ENCODE measurements around the gene PAPOLG. TPM values are rescaled to one million over a fixed set of nuclear protein-coding genes. Genes with fewer than 3 reads are reported as not detected.

PAPOLG gene
- total RNA-seq = 10 to 100 TPM in 1 of 2 donors, 1 to 10 TPM in 1; 8.5 to 12.0 TPM

GRCh38 chr2:60756097-60757087 lies at the start of gene PAPOLG:
PAPOLG (plus strand) TSS chr2:60756268; CDS start chr2:60756479, 211 bp downstream.
- Histone ChIP-seq H3K27me3 (no peaks in the 10 kb centered on the region), H3K4me3 (peak within 1 kb of the TSS; percentile 85), H3K36me3 (no peaks in the 10 kb centered on the region), H3K9ac (ENCODE audit: low read depth in 2 of 2, low read length in 2 of 2) (peak within 1 kb of the TSS; percentile 71 to 78), H3K9me3 (no peaks in the 10 kb centered on the region), H3K27ac (peak within 1 kb of the TSS; percentile 74), H3K4me1 (peaks cover 9% of the 10 kb centered on the region)
- peak; percentile 98 for DNase-seq
- intact Hi-C loops (cut with DNase I) = no loop called here
- no peak for TF ChIP-seq CTCF (IDR thresholded peaks at IDR 0.05)

- TF ChIP-seq CTCF (IDR thresholded peaks at IDR 0.05) = peak; percentile 74
- H3K4me1 ChIP-seq = no peaks in the 10 kb centered on the region
- no peak for DNase-seq
- intact Hi-C loops (cut with DNase I) = loop anchor here (2.0 to 10.0 kb wide), 2 partner anchors 87 to 293 kb away; no protein-coding TSS in a partner anchor
- H3K9ac ChIP-seq (ENCODE audit: low read depth in 2 of 2, low read length in 2 of 2) = peak overlapping the region in 1 of 2 donors; percentile 12
- H3K27ac ChIP-seq = no peak overlapping the region
- H3K9me3 ChIP-seq = no peaks in the 10 kb centered on the region
- H3K36me3 ChIP-seq = no peaks in the 10 kb centered on the region
- no peaks in the 10 kb centered on the region for H3K27me3 ChIP-seq
- H3K4me3 ChIP-seq = no peak overlapping the region
Measured at GRCh38 chr2:60707750-60708371, 48.2 kb upstream of the PAPOLG start.

GRCh38 chr2:60708630-60709320 lies 47.3 kb upstream of the PAPOLG start:
- Histone ChIP-seq H3K36me3 (no peaks in the 10 kb centered on the region), H3K9ac (ENCODE audit: low read depth in 2 of 2, low read length in 2 of 2) (no peak overlapping the region), H3K4me3 (no peak overlapping the region), H3K4me1 (no peaks in the 10 kb centered on the region), H3K27me3 (no peaks in the 10 kb centered on the region), H3K9me3 (no peaks in the 10 kb centered on the region), H3K27ac (no peak overlapping the region)
- no peak for TF ChIP-seq CTCF (IDR thresholded peaks at IDR 0.05)
- DNase-seq = no peak
- intact Hi-C loops (cut with DNase I) = loop anchor here (10.0 kb wide), 1 partner anchor 86 kb away; no protein-coding TSS in a partner anchor

- no peak for DNase-seq
- no peak overlapping the region for H3K9ac ChIP-seq (ENCODE audit: low read depth in 2 of 2, low read length in 2 of 2)
- no peaks in the 10 kb centered on the region for H3K9me3 ChIP-seq
- H3K4me3 ChIP-seq = no peak overlapping the region
- H3K27me3 ChIP-seq = no peaks in the 10 kb centered on the region
- intact Hi-C loops (cut with DNase I) = no loop called here
- H3K27ac ChIP-seq = no peak overlapping the region
- no peak for TF ChIP-seq CTCF (IDR thresholded peaks at IDR 0.05)
- H3K4me1 ChIP-seq = no peaks in the 10 kb centered on the region
- H3K36me3 ChIP-seq = no peaks in the 10 kb centered on the region
Measured at GRCh38 chr2:60710707-60711106, 45.4 kb upstream of the PAPOLG start.

GRCh38 chr2:60715561-60715960 lies 40.5 kb upstream of the PAPOLG start:
- intact Hi-C loops (cut with DNase I) = no loop called here

More at GRCh38 chr2:60715561-60715960, 40.5 kb upstream of the PAPOLG start:
- Histone ChIP-seq H3K9me3 (no peaks in the 10 kb centered on the region), H3K4me3 (no peak overlapping the region), H3K27me3 (no peaks in the 10 kb centered on the region), H3K9ac (ENCODE audit: low read depth in 2 of 2, low read length in 2 of 2) (no peak overlapping the region), H3K36me3 (no peaks in the 10 kb centered on the region), H3K27ac (no peak overlapping the region), H3K4me1 (no peaks in the 10 kb centered on the region)
- no peak for TF ChIP-seq CTCF (IDR thresholded peaks at IDR 0.05)
- no peak for DNase-seq
